HG03558 (cell line): Measurements from ENCODE around the gene CAMSAP2.

Experiments used
- ATAC-seq: cut with Tn5 transposase; IDR thresholded peaks from one replicate; pipeline ENCODE4 v1.9.1; 2021; ENCODE audit warnings: moderate number of reproducible peaks; ENCODE audit not compliant: unreplicated experiment; ENCODE audit errors: extremely low read depth

Gene CAMSAP2

DNA sequence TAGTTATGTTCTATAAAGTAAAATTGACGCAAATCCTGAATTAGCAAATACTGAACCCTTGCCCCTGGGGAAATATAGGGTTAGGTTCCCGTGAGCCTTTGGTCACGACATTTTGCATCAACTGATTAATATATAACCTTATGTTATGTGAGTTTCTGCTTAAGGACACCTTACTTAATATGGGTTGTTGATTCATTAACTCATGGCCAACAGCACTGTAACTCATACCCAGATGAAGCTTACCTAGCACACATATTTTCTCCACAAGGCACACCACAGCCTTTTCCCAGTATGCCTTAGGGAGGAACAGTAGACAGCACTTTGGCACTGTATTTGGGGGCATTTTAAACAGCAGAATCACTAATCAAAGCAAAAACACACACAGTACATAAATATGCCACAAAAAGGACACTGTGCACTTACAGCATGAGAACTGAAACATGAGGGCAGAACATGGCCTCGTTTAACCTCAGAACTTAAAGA, 171.1 kb downstream of the CAMSAP2 start:
- ATAC-seq = no peak
